Liver (tissue), 3 donors: ENCODE measurements around the gene SLC30A5.

ENCODE experiments used
- EGR1 ChIP-seq, 2 donors: IDR thresholded peaks; 2 replicates each; pipeline ENCODE4 v1.6.1; 2016 to 2018; ENCODE audit warnings: antibody characterized with exemption in 2 of 2, low read depth in 2 of 2
- GABPA ChIP-seq, 2 donors: IDR thresholded peaks in 1 of 2; conservative IDR thresholded peaks in 1 of 2; 2 replicates each; pipeline ENCODE4 v1.6.1; 2016; ENCODE audit warnings: antibody characterized with exemption in 2 of 2, mild to moderate bottlenecking in 1 of 2, moderate library complexity in 1 of 2
- JUND ChIP-seq, 2 donors: IDR thresholded peaks; 2 replicates each; pipeline ENCODE4 v1.6.1; 2016; ENCODE audit warnings: antibody characterized with exemption in 2 of 2
- RAD21 ChIP-seq, 2 donors: IDR thresholded peaks; 2 replicates each; pipeline ENCODE4 v1.6.1; 2016; ENCODE audit warnings: antibody characterized with exemption in 2 of 2, mild to moderate bottlenecking in 2 of 2
- TAF1 ChIP-seq: conservative IDR thresholded peaks from 2 replicates; pipeline ENCODE4 v1.6.1; 2016; ENCODE audit warnings: antibody characterized with exemption, mild to moderate bottlenecking
- YY1 ChIP-seq: IDR thresholded peaks from 2 replicates; pipeline ENCODE4 v1.6.1; 2016; ENCODE audit warnings: antibody characterized with exemption, mild to moderate bottlenecking
- TF ChIP-seq, protein P1 (sequence below): fragments of 150-350 bp; IDR thresholded peaks from 2 replicates; pipeline ENCODE4 v1.5.1; 2017; ENCODE audit warnings: improper control_type of control experiment, low read depth, low read length; ENCODE audit not compliant: missing input control
- TF ChIP-seq, protein P2 (sequence below): IDR thresholded peaks from 2 replicates; pipeline ENCODE4 v1.6.1; 2016; ENCODE audit warnings: antibody characterized with exemption
- TF ChIP-seq, protein P3 (sequence below): IDR thresholded peaks from 2 replicates; pipeline ENCODE4 v1.6.1; 2016; ENCODE audit warnings: antibody characterized with exemption, mild to moderate bottlenecking
- donor health status: healthy.
- donor health status: healthy.

DNA sequence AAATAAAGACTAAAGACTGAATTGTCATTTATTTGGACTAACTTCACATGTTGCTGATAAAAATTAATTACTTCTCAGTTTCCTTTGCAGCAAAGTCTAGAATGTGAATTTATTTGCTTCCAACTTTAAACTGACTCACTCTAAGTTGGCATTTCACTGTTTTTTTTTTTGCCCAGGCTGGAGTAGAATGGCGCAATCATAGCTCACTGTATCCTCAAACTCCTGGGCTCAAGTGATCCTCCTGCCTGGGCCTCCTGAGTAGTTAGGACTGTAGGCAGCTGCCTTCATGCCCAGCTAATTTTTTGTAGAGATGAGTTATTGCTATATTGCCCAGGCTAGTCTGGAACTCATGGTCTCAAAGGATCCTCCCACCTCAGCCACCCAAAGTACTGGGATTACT is 76.7 kb downstream of the SLC30A5 start:
- TF ChIP-seq, protein P1, sequence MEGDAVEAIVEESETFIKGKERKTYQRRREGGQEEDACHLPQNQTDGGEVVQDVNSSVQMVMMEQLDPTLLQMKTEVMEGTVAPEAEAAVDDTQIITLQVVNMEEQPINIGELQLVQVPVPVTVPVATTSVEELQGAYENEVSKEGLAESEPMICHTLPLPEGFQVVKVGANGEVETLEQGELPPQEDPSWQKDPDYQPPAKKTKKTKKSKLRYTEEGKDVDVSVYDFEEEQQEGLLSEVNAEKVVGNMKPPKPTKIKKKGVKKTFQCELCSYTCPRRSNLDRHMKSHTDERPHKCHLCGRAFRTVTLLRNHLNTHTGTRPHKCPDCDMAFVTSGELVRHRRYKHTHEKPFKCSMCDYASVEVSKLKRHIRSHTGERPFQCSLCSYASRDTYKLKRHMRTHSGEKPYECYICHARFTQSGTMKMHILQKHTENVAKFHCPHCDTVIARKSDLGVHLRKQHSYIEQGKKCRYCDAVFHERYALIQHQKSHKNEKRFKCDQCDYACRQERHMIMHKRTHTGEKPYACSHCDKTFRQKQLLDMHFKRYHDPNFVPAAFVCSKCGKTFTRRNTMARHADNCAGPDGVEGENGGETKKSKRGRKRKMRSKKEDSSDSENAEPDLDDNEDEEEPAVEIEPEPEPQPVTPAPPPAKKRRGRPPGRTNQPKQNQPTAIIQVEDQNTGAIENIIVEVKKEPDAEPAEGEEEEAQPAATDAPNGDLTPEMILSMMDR: no peak
- TF ChIP-seq, protein P2, sequence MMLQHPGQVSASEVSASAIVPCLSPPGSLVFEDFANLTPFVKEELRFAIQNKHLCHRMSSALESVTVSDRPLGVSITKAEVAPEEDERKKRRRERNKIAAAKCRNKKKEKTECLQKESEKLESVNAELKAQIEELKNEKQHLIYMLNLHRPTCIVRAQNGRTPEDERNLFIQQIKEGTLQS: no peak
- TF ChIP-seq, protein P3, sequence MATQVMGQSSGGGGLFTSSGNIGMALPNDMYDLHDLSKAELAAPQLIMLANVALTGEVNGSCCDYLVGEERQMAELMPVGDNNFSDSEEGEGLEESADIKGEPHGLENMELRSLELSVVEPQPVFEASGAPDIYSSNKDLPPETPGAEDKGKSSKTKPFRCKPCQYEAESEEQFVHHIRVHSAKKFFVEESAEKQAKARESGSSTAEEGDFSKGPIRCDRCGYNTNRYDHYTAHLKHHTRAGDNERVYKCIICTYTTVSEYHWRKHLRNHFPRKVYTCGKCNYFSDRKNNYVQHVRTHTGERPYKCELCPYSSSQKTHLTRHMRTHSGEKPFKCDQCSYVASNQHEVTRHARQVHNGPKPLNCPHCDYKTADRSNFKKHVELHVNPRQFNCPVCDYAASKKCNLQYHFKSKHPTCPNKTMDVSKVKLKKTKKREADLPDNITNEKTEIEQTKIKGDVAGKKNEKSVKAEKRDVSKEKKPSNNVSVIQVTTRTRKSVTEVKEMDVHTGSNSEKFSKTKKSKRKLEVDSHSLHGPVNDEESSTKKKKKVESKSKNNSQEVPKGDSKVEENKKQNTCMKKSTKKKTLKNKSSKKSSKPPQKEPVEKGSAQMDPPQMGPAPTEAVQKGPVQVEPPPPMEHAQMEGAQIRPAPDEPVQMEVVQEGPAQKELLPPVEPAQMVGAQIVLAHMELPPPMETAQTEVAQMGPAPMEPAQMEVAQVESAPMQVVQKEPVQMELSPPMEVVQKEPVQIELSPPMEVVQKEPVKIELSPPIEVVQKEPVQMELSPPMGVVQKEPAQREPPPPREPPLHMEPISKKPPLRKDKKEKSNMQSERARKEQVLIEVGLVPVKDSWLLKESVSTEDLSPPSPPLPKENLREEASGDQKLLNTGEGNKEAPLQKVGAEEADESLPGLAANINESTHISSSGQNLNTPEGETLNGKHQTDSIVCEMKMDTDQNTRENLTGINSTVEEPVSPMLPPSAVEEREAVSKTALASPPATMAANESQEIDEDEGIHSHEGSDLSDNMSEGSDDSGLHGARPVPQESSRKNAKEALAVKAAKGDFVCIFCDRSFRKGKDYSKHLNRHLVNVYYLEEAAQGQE: no peak
- TF ChIP-seq TAF1: no peak
- TF ChIP-seq GABPA (IDR thresholded peaks at IDR 0.05 in 1 of 2, conservative IDR thresholded peaks at IDR 0.05 in 1 of 2): no peak
- TF ChIP-seq RAD21 (IDR thresholded peaks at IDR 0.05): no peak
- TF ChIP-seq YY1: no peak
- TF ChIP-seq JUND (IDR thresholded peaks at IDR 0.05): no peak
- TF ChIP-seq EGR1 (IDR thresholded peaks at IDR 0.05; ENCODE audit: low read depth in 2 of 2): no peak
